Forelimb muscle (tissue), 1 donor: ENCODE results near the gene RELB. TPM values are rescaled to one million over a fixed set of nuclear protein-coding genes. Genes with fewer than 3 reads are reported as not detected.

Source experiments
- DNase-seq: peaks from one replicate; pipeline ENCODE4 v3.0.0-alpha.2; 2013; ENCODE audit warnings: low read depth
- polyA plus RNA-seq: library from polyadenylated mRNA; unstranded; fragments of 120-200 nt; gene quantifications from one replicate; pipeline ENCODE4 v1.2.1, GENCODE V29; 2013; ENCODE audit not compliant: insufficient read length

Gene RELB
- polyA plus RNA-seq, 1 donor = 4.8 TPM

GRCh38 chr19:45079063-45079910 lies 78.0 kb downstream of the RELB start, which contains the start of gene GEMIN7:
Gene GEMIN7, plus strand, starts transcription at chr19:45079260. Its CDS starts 10,855 bp downstream, at chr19:45090115.
- DNase-seq = no peak

- no peak for DNase-seq
Measured at GRCh38 chr19:45079911-45080370, 78.7 kb downstream of the RELB start.

- no peak for DNase-seq
Measured at GRCh38 chr19:45082170-45082569, 80.9 kb downstream of the RELB start.

GRCh38 chr19:45086480-45086879 lies 85.2 kb downstream of the RELB start:
- no peak for DNase-seq

- no peak for DNase-seq
Measured at GRCh38 chr19:45087531-45087930, 86.3 kb downstream of the RELB start.

Other genes starting within 250 kb of the RELB start
- not detected for gene CBLC, start 223.6 kb upstream of the RELB start, polyA plus RNA-seq
- 201 TPM for gene BCAM, start 192.4 kb upstream of the RELB start, polyA plus RNA-seq
- gene NECTIN2, start 155.2 kb upstream of the RELB start, polyA plus RNA-seq = 44.1 TPM
- 35.1 TPM for gene TOMM40, start 110.2 kb upstream of the RELB start, polyA plus RNA-seq
- gene APOE, start 95.7 kb upstream of the RELB start, polyA plus RNA-seq = 41.6 TPM
- 19.6 TPM for gene APOC1, start 86.9 kb upstream of the RELB start, polyA plus RNA-seq
- not detected for gene APOC4, start 59.2 kb upstream of the RELB start, polyA plus RNA-seq
- gene APOC2, start 55.4 kb upstream of the RELB start, polyA plus RNA-seq = not detected
- 52.5 TPM for gene CLPTM1, start 46.1 kb upstream of the RELB start, polyA plus RNA-seq
- gene CLASRP, start 37.6 kb downstream of the RELB start, polyA plus RNA-seq = 48.8 TPM
- 0.91 TPM for gene ZNF296, start 75.0 kb downstream of the RELB start, polyA plus RNA-seq
- gene GEMIN7, start 77.8 kb downstream of the RELB start, polyA plus RNA-seq = 22.7 TPM
- 22.1 TPM for gene PPP1R37, start 91.7 kb downstream of the RELB start, polyA plus RNA-seq
- 0.34 TPM for gene NKPD1, start 159.5 kb downstream of the RELB start, polyA plus RNA-seq
- 23.1 TPM for gene TRAPPC6A, start 176.8 kb downstream of the RELB start, polyA plus RNA-seq
- 6.1 TPM for gene BLOC1S3, start 177.3 kb downstream of the RELB start, polyA plus RNA-seq
- gene EXOC3L2, start 243.9 kb downstream of the RELB start, polyA plus RNA-seq = 1.1 TPM
- 26.2 TPM for gene MARK4, start 249.8 kb downstream of the RELB start, polyA plus RNA-seq